Lower leg skin (tissue), 4 donors: ENCODE data around the gene SHH. TPM values are rescaled to one million over a fixed set of nuclear protein-coding genes. Genes with fewer than 3 reads are reported as not detected.
"Not testable (repeated sequence)": the region's sequence is repeated elsewhere in the genome, so short reads cannot be mapped to it uniquely, and the experiment has no call there.

Experiments used
- DNase-seq, 2 donors: peaks; one replicate each; pipeline ENCODE4 v3.0.0-alpha.2; 2019; ENCODE audit warnings: low spot score in 2 of 2
- H3K4me3 ChIP-seq: fragments of 200-600 bp; sonication (generic); 2 replicates; pipeline ENCODE4 v1.5.1; 2017; ENCODE audit warnings: mild to moderate bottlenecking, low read depth; ENCODE audit not compliant: poor library complexity, severe bottlenecking
- POLR2A ChIP-seq, 2 donors: fragments of 450-650 bp; IDR thresholded peaks; one replicate each; pipeline ENCODE4 v1.6.1; 2016 to 2017; ENCODE audit warnings: antibody characterized with exemption in 2 of 2, mild to moderate bottlenecking in 1 of 2, moderate library complexity in 1 of 2
- WGBS, 2 donors: methylation state at CpG; one replicate each; pipeline ENCODE4 v1.1.5; 2018; 5-methylcytosine and 5-hydroxymethylcytosine counted together
- intact Hi-C: fragments of 100-400 bp; cut with DNase I; formaldehyde crosslinking; loops from one replicate; pipeline ENCODE4 v1.15.0; 2023; ENCODE audit warnings: low total_unique reads
- total RNA-seq, 4 donors: library from RNA; depleted of rRNA; stranded (reverse); fragments of >200 nt; gene quantifications; one replicate each; pipeline ENCODE4 v1.1.0, GENCODE V29; 2016
- TF ChIP-seq, protein P1 (sequence below), 3 donors: fragments of 450-650 bp; IDR thresholded peaks; one replicate each; pipeline ENCODE4 v1.5.1; 2016; ENCODE audit warnings: antibody characterized with exemption in 3 of 3, mild to moderate bottlenecking in 3 of 3, moderate library complexity in 2 of 3

The SHH gene
- total RNA-seq, 4 donors from 2014 or later, result not detected

DNA sequence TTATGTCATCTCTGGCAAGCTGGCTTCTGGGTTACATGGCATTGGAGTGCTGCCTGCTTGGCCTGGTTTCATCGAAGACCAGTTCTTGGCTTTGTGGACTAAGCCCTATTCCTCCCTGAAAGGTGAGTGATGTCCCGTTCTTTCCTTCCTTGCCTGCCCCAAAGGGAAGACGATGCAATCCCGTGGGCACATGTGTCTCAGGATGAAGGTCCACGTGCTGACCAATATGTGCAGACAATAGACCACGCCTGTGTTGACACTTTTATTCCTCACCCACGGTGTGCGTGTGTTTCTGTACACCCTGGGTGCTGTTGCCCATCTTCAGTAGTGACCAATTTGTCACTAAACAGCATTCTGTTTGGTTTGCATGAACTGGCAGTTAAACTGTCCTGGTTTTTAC is 28.6 kb upstream of the SHH start:
- WGBS, 2 donors, result 83 to 84% methylated on average over 8 of the region's 8 CpGs
- intact Hi-C loops, result no loop called here
- peak in 1 of 2 donors; percentile 39 for DNase-seq
- TF ChIP-seq, protein P1, sequence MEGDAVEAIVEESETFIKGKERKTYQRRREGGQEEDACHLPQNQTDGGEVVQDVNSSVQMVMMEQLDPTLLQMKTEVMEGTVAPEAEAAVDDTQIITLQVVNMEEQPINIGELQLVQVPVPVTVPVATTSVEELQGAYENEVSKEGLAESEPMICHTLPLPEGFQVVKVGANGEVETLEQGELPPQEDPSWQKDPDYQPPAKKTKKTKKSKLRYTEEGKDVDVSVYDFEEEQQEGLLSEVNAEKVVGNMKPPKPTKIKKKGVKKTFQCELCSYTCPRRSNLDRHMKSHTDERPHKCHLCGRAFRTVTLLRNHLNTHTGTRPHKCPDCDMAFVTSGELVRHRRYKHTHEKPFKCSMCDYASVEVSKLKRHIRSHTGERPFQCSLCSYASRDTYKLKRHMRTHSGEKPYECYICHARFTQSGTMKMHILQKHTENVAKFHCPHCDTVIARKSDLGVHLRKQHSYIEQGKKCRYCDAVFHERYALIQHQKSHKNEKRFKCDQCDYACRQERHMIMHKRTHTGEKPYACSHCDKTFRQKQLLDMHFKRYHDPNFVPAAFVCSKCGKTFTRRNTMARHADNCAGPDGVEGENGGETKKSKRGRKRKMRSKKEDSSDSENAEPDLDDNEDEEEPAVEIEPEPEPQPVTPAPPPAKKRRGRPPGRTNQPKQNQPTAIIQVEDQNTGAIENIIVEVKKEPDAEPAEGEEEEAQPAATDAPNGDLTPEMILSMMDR (IDR thresholded peaks at IDR 0.05), result no peak
- TF ChIP-seq POLR2A (IDR thresholded peaks at IDR 0.05), result no peak
- no peak overlapping the region for H3K4me3 ChIP-seq

DNA sequence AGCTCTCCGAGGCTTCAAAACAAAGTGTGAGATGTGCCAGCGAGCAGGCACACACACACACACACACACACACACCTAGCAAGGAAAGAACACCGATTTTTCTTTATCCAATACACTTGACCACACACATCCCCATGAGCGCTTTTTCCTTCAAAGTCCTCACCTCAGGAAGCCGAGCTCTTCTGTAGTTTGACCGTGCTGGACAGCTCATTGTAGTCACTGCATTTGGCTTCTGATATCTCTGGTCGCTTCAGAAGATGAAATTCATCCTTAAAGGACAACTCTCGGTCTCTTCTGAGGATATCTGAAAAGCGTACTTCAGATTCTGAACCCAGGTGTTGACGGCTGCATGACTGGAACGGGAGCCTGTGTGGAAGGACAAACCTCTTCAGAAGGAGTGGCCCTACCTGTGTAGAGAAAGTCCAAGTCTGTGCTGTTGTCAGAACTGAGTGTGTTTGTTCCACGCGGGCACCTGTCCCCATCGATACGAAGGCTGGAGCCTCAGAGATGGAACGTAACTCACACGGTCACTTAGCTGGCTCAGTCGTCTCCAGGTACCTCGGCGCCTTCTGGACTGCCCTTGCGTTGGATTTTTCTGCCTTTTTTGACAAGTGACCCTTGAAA is 28.1 kb upstream of the SHH start:
- intact Hi-C loops, result no loop called here
- TF ChIP-seq POLR2A (IDR thresholded peaks at IDR 0.05), result no peak
- TF ChIP-seq, protein P1 (IDR thresholded peaks at IDR 0.05), result no peak
- WGBS, 2 donors, result 85 to 87% methylated on average over 21 of the region's 21 CpGs
- peak in 1 of 2 donors; percentile 64 for DNase-seq
- H3K4me3 ChIP-seq, result no peak overlapping the region

DNA sequence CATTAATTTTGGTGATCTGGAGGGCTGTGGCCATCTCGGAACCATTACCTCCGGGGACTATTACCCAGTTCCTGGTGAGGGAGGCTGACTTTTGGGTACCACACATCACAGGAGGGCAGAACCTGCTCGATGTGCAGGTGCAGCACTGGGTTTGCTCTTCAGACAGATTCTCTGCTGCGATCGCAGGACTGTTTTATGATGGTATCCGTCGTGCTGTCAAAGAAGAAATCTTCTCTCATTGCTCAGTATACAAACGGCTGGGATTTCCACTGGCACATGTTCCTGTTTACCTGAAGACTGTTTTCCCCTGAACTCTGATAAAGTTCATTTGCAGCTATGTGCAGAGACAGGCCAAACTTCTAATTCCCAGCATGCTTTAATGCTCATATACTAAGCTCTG is 27.2 kb upstream of the SHH start:
- no peak overlapping the region for H3K4me3 ChIP-seq
- peak in 1 of 2 donors; percentile 45 for DNase-seq
- TF ChIP-seq, protein P1 (IDR thresholded peaks at IDR 0.05), result no peak
- TF ChIP-seq POLR2A (IDR thresholded peaks at IDR 0.05), result no peak
- intact Hi-C loops, result no loop called here
- WGBS, 2 donors, result 74 to 80% methylated on average over 8 of the region's 8 CpGs

DNA sequence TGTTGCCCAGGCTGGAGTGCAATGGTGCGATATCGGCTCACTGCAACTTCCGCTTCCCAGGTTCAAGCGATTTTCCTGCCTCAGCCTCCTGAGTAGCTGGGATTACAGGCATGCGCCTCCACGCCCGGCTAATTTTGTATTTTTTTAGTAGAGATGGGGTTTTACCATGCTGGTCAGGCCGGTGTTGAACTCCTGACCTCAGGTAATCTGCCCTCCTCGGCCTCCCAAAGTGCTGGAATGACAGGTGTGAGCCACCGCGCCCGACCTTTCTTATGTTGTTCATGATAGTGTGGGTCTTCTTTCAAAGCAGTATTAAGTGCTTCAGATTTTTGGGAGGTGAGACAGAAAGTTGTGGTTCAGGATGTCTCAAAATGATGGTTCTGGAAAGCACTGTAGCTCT is 26.0 kb upstream of the SHH start:
- DNase-seq, result peak in 1 of 2 donors; percentile 43
- intact Hi-C loops, H3K4me3 ChIP-seq: not testable (repeated sequence)
- WGBS, 2 donors, result 94 to 95% methylated on average over 12 of the region's 12 CpGs

DNA sequence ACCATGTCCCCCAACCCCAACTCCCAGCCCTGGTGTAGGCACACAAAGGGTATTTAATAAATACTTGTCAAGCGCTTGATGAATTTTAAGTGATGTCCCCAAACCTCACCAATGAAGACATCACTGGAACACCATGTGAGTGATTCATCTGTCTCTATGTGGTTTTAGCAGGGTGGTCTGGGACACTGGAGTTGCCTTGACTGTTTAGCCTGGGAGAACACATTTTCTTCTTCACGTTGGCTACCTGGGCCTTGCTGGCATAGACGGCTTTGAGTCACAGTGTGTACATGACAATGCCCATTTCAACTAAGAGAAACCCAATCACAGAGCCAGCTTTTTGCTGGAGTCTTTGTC is 24.8 kb upstream of the SHH start:
- no peak overlapping the region for H3K4me3 ChIP-seq
- no peak for TF ChIP-seq POLR2A (IDR thresholded peaks at IDR 0.05)
- TF ChIP-seq, protein P1 (IDR thresholded peaks at IDR 0.05), result no peak
- 85 to 88% methylated on average over 3 of the region's 3 CpGs for WGBS, 2 donors
- intact Hi-C loops, result no loop called here
- DNase-seq, result peak in 1 of 2 donors; percentile 29

DNA sequence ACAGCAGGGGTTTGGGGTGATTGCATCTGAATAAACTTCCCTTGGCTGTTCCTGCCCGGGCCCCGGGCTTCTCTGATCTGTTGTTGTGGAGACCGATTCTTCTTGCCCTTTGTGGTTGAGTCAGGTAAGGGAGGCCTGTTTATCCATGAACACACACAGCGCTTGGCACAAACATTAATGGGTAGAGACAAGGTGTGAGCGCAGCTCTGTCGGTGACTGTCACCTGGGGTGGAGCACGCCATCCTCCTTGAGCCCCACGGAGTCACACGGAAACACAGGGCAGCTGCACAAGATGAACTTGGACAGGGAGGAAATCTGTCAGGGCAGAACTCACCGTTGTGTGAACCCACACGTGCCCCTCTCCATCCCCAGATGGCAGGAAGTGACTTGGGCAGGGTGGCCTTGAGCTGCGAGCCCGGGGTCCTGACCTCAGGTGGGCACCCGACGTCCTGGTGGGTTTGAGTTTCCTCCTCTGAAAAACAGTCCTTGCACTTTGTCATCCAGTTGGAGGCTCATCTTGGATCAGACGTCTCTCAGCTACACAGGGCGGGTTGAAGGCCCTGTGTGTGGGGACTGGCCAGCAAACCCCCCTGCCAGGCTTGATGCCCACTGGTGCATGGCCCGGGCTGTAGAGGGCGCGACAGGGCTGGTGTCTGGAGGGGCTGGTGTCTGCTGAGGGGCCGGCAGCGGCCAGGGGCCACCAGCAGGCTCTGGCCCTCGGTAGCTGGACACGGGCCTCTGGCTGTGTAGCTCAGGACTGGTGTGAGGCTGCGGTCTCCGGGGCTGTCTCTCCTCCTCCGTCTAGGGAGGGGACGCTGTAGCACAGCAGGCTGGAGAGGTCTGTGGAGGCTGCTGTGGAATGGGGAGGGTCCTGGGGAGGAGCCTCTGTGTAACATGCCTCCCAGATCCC is 24.2 kb upstream of the SHH start:
- WGBS, 2 donors, result 79 to 81% methylated on average over 21 to 27 of the region's 28 CpGs
- no peak for TF ChIP-seq POLR2A (IDR thresholded peaks at IDR 0.05)
- TF ChIP-seq, protein P1 (IDR thresholded peaks at IDR 0.05), result no peak
- H3K4me3 ChIP-seq, result no peak overlapping the region
- intact Hi-C loops, result no loop called here
- DNase-seq, result peak in 1 of 2 donors; percentile 77
